NCI-H82 treated with DMSO at 0.1 percent for 48 hours (cell line): ENCODE data around the gene ABLIM2.

Experiments used
- DNase-seq: peaks from one replicate; lab custom pipeline; 2025; ENCODE audit not compliant: unreplicated experiment; lab: John Stamatoyannopoulos, UW

The ABLIM2 gene

DNA sequence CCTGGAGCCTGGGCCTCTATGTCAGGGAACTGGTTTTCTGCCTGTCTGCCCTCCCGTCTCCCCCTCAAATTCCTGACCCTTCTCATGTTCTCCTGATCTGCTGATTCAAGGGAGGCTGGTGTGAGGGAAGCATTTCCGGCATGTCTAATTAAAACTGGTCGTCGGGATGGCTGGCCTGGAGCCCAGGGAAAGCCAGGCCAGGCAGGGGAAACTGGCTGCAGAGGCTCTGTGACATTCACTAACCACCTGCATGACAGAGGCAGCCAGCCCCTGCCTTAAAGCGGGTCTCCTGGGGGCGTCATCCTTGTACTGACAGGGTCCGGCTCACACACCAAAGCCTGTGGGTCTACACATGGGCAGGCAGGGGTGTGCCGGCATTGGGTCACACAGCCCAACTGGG lies 35.2 kb downstream of the ABLIM2 start:
- DNase-seq, result no peak

DNA sequence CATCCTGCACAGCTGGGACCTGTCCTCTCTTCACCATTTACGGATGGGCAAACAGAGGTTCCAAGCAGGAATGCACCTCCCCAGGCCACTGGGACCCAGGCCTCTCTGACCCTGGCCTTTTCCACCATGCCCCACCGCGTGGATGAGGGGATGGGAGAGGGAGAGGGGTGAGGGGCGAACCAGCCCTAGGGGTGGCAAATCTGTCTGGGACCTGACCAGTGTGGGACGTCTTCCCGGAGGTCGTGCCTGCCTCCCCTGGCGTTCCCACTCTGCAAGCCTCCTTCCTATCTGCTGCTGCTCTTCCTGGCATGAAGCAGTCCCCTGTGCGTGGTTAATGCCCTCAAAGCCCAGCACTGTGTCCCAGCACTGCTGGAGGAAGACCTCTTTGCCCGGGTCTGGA lies 35.9 kb downstream of the ABLIM2 start:
- DNase-seq, result no peak

DNA sequence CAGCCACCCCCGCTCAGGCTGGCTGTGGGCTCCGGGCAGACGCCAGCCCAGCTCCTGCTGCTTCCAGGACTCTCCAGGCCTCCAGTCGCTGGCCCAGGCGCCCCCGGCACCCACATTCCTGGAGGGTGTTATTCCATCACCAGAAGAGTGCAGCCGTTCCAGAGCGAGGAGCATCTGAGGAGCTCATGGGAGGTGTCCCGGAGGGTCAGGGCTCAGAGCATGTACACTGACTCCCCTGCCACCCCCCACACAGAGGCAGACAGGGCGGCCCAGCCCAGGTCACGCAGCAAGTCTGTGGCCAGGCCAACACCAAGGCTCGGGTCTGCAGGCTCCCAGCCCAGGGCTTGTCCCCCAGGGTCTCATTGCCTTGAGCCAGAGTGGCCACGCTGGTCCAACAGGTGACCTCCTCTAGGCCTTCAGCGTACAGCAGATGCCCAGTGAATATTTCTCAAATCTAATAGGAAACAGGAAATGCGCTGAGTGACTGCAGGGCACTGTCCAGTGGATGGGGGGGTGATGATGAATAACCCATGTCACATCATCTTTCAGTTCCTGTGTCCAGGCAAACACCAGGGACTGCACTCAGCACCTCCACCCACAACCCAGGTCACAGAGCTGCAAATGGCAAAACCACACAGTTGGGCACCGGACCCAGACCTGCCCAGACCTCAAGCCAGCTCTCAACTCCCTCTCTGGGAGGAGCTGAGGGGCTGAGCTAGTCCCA lies 37.2 kb downstream of the ABLIM2 start:
- no peak for DNase-seq

- DNase-seq, result no peak
These were observed 38.1 kb downstream of the ABLIM2 start for GRCh38 chr4:8120501-8120900.

- DNase-seq, result no peak
These were observed 38.7 kb downstream of the ABLIM2 start for GRCh38 chr4:8119877-8120276.

DNA sequence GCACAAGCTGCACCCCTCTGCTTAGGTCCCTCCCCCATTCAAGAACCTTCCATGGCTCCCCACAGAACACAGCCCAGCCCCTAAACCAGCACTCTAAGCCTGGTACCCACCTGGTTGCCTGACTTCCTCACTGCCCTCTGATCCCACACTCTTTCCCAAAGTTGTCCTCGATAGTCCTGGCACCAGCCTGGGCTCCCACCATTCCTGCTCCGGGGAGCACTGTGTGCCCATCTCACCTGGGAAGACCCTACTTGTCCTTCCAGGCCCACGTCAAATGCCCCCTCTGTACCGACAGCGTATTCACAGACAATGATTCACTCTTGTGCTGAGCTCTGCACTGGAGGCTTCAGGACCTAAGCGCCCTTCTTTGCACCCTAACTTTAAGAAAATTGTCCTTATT lies 40.1 kb downstream of the ABLIM2 start:
- DNase-seq, result no peak

DNA sequence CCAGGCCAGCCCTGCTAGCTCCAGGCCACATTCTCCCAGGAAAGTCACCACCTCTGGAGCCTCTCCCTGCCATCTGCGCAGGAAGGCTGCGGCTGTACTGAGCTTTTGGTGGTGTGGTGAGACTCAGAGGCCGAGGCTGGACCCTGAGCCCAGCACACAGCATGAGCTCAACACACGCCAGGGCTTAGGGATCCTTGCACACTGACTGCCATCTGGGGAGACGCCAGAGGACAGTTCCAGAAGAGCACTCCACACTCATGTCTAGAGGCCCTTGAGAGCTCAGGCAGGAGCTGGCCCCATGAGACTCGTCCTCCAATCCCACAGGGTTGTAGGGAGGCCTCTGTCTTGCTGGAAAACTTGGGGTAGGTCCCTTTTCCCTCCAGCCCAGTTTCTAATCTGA lies 40.6 kb downstream of the ABLIM2 start:
- no peak for DNase-seq

DNA sequence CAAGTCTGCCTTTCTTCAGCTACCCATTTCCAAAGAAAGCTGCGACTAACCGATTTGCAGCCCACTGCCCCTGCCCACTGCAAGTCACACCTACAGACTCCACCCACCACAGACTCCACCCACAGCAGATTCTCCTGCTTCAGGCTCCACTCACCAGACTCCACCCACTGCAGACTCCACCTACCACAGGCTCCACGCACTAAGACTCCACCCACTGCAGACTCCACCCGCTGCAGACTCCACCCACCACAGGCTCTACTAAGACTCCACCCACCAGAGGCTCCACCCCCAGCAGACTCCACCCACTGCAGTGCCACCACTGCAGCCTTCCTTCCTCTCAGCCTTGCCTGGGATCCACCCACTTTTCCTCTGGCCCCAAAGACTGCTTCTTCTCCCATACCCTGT lies 41.3 kb downstream of the ABLIM2 start:
- DNase-seq, result no peak

DNA sequence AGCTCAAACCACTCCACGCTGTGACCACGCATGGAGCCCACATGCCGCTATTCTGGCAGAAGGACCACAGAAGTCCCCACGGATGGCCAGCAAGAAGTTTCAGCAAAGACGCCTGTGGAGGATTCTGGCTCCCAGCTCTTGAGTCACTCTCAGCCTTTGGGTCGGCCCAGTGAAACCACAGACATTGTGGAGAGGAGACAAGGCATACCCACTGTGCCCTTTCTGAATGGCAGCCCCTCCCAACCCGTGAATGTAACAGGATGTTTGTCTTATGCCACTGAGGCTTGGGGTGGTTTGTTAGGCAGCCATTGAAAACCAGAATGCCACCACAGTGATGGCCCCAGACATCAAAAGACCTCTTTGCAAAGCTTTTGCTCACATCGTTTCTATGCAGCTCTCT lies 42.7 kb downstream of the ABLIM2 start:
- no peak for DNase-seq

- no peak for DNase-seq
These were observed 43.5 kb downstream of the ABLIM2 start for GRCh38 chr4:8115203-8115520.

- no peak for DNase-seq
These were observed 44.0 kb downstream of the ABLIM2 start for GRCh38 chr4:8114456-8115202.

DNA sequence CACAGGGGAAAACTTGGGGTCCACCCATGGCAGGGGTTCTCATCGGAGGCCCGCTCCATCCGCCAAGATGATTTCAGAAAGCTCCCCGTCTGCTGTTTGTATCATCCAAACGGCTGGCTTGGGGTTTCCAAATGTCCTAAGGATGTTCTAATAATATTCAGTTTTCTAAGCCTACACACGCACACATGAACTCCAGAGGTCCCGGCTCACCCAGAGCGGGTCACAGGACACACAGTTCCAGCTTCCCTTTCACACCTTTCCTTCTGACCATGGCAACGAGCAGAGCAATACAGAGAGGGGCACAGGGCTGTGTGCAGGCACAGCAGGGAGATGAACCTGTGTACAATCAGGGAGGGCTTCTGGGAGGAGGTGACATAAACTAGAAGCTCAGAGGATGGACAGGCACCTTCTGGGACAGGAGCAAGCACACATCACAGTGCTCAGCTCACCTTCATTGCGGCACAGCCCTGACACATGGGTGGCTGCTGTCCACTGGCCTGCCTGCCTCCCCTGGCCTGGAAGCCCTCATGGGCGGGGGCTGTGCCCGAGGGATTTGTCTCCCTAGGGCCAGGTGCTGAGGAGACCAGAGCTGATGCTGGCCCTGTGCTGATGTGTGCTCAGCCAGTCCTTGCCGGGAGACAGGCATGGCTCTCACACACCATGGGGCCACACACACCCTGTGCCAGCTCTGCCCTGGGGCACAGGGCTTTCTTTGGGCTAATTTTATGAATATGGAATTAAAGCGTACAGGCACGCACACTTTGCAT lies 44.8 kb downstream of the ABLIM2 start:
- no peak for DNase-seq

- DNase-seq, result no peak
These were observed 45.9 kb downstream of the ABLIM2 start for GRCh38 chr4:8112672-8113071.

- no peak for DNase-seq
These were observed 46.5 kb downstream of the ABLIM2 start for GRCh38 chr4:8112036-8112576.

DNA sequence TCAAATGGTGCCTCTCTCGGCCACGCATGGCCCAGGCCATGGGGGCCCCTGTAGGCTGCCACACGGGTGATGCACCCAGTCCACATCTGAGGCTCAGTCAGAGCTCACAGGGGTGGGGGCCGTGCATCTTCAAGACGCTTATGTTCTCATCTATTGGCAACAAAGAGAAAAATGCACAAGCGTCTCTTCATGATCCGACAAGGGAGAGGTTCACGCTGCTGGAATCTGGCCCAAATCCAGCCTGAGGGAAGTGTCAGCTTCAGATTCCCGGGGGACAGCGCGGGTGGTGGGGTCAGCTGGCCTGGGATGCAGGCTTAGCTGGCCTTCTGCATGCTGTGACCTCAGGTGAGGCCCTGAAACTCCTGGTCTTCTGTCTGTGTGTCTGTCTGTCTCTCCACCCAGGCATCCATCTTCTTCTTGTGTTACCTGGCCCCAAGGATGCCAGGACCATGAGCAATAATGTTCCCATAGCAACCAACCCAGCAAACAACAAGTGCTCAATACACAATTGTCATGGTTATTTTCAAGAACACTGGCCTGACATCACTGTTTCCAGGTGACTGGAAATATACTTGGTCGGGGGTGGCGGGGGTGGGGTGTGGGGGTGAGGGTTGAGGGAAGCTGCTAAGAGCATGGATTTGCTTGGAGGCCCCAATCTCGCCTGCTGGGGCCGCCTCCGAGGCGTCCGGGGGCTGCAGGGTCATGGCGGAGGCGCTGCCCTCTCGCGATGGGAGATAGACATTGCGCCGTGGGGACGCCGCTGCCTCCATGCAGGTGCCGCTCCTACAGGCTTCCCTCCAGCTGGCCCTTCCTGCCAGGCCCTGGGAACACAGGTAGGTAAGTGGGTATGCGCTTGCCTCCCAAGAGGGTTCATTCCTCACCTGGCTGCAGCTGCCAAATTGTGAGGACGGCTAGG lies 48.3 kb downstream of the ABLIM2 start:
- DNase-seq, result no peak

- no peak for DNase-seq
These were observed 49.1 kb downstream of the ABLIM2 start for GRCh38 chr4:8109406-8110065.

GRCh38 chr4:8108991-8109390 lies 49.6 kb downstream of the ABLIM2 start:
- no peak for DNase-seq

DNA sequence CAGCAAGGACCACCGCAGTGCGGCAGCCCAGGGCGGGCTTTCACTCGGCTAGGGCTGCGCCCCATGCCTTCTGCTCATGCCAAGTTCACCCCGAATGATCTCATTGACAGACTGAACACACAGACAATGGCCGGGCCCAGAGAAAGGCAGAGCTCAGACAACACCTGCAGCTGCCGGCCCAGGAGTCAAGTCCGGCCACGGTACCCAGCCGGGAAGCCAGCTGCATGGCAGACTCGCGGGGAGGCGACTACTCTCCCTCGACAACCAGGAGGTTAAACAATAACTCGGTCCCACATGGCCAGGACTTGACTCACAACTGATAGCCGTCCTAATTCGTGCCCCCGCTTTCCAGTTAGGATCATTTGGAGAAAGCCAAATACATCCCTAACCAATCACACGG lies 50.4 kb downstream of the ABLIM2 start:
- DNase-seq, result no peak

- DNase-seq, result no peak
These were observed 51.4 kb downstream of the ABLIM2 start for GRCh38 chr4:8107146-8107657.

DNA sequence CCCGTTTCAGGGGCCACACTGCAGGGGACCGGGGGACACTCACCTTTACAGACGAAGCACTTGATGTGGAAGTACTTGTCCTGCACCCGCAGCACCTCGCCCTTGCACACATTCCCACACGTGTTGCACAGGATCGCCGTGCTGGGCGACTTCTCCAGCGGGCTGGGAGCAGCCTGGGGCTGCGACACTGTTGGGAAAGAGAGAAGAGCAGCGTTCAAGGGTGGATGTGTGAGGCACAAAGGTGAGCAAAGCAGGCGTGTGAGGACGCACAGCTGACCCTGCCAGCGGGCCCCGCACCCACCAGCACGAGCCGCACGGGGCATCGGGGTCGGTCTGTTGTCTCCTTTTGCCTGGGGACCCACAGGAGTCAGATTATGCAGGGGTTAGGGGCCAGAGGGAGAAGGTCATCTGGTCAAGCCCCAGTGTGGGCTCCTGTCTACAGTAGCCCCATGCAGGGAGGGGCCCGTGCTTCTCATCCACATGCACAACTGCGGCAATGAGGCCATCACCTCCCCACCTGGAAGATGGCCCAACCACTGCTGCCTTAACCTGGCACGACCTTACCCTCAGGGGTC lies 52.1 kb downstream of the ABLIM2 start:
- no peak for DNase-seq
